ENCODE data around the gene ASCL2.

ASCL2 gene

GRCh38 chr11:2309251-2310072, 39.1 kb upstream of the ASCL2 start:
- no peak for TF ChIP-seq CTCF (IDR thresholded peaks at IDR 0.05; ENCODE audit: low read depth, low read length)
- peaks cover 3% of the 10 kb centered on the region for H3K27me3 ChIP-seq (ENCODE audit: insufficient read depth, low read depth, severe bottlenecking)
- no peaks in the 10 kb centered on the region for H3K36me3 ChIP-seq
- no peak overlapping the region for H3K27ac ChIP-seq
- H3K4me3 ChIP-seq (ENCODE audit: low read depth, low read length): no peak overlapping the region
- DNase-seq: no peak
- H3K9me3 ChIP-seq (ENCODE audit: severe bottlenecking): no peaks in the 10 kb centered on the region

GRCh38 chr11:2308713-2309112, 38.3 kb upstream of the ASCL2 start:
- DNase-seq: no peak
- no peaks in the 10 kb centered on the region for H3K36me3 ChIP-seq
- no peak overlapping the region for H3K4me3 ChIP-seq (ENCODE audit: low read depth, low read length)
- no peak overlapping the region for H3K27ac ChIP-seq
- TF ChIP-seq CTCF (IDR thresholded peaks at IDR 0.05; ENCODE audit: low read depth, low read length): no peak
- peaks cover 3% of the 10 kb centered on the region for H3K27me3 ChIP-seq (ENCODE audit: insufficient read depth, low read depth, severe bottlenecking)
- no peaks in the 10 kb centered on the region for H3K9me3 ChIP-seq (ENCODE audit: severe bottlenecking)

GRCh38 chr11:2307501-2308331, 37.3 kb upstream of the ASCL2 start:
- Histone ChIP-seq H3K36me3 (no peaks in the 10 kb centered on the region), H3K27ac (no peak overlapping the region), H3K4me3 (ENCODE audit: low read depth, low read length) (no peak overlapping the region), H3K27me3 (ENCODE audit: insufficient read depth, low read depth, severe bottlenecking) (peaks cover 3% of the 10 kb centered on the region), H3K9me3 (ENCODE audit: severe bottlenecking) (no peaks in the 10 kb centered on the region)
- no peak for TF ChIP-seq CTCF (IDR thresholded peaks at IDR 0.05; ENCODE audit: low read depth, low read length)
- DNase-seq: no peak

- Histone ChIP-seq H3K9me3 (ENCODE audit: severe bottlenecking) (no peaks in the 10 kb centered on the region), H3K4me3 (ENCODE audit: low read depth, low read length) (no peak overlapping the region), H3K36me3 (no peaks in the 10 kb centered on the region), H3K27me3 (ENCODE audit: insufficient read depth, low read depth, severe bottlenecking) (peaks cover 3% of the 10 kb centered on the region), H3K27ac (no peak overlapping the region)
- no peak for DNase-seq
- no peak for TF ChIP-seq CTCF (IDR thresholded peaks at IDR 0.05; ENCODE audit: low read depth, low read length)
Observed at GRCh38 chr11:2306877-2307500, 36.6 kb upstream of the ASCL2 start.

GRCh38 chr11:2306452-2306823, 36.0 kb upstream of the ASCL2 start:
- Histone ChIP-seq H3K36me3 (no peaks in the 10 kb centered on the region), H3K9me3 (ENCODE audit: severe bottlenecking) (no peaks in the 10 kb centered on the region), H3K4me3 (ENCODE audit: low read depth, low read length) (no peak overlapping the region), H3K27ac (no peak overlapping the region), H3K27me3 (ENCODE audit: insufficient read depth, low read depth, severe bottlenecking) (no peaks in the 10 kb centered on the region)
- TF ChIP-seq CTCF (IDR thresholded peaks at IDR 0.05; ENCODE audit: low read depth, low read length): no peak
- DNase-seq: no peak
